Limb (tissue), 2 donors: Measurements from ENCODE around the gene MLC1.

Experiments
- DNase-seq, 2 donors: peaks; one replicate each; pipeline ENCODE4 v3.0.0-alpha.2; 2016; ENCODE audit errors: extremely low spot score in 2 of 2

MLC1 gene

GRCh38 chr22:50016988-50017700, 68.1 kb downstream of the MLC1 start:
- DNase-seq: no peak

- no peak for DNase-seq
These were observed 68.8 kb downstream of the MLC1 start for GRCh38 chr22:50016308-50016987.

- peak in 1 of 2 donors; percentile 26 for DNase-seq
These were observed 69.5 kb downstream of the MLC1 start for GRCh38 chr22:50015451-50016307.

DNA sequence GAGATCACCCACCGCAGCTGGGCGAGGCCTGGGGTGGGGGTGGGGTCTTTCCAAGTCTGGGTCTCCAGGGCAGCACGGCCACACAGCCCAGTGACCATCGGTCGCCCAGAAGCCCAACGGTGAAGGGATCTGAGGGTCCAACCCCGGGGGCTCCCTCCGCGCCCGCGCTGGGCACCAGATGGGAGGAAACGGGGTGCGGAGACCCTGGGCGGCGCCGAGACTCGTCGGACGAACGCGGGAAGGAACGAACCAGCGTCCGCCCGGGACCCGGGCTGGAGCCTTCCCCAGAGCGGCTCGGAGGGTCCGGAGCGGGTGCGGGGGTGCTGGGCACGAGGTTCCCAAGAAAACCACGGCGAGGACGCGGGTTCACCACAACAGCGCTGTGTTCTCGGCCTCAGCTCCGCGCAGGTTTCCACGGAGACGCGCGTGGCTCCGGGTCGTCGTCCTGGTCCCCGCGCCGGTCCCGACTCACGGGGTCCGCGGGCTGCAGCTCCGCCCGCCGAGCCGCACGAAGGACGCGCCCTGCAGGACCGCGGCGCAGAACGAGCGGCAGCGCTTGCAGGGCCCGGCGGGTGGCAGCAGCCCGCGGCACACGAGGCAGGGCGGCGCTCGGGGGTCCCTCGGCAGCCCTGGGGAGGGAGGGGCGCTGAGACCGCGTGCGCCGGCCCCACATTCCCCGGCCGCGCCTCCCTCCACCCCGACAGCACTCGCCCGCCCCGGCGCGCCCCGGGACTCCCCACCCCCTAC, 70.4 kb downstream of the MLC1 start:
- DNase-seq: peak in 1 of 2 donors; percentile 35

GRCh38 chr22:50014053-50014501, 71.1 kb downstream of the MLC1 start:
- peak in 1 of 2 donors; percentile 24 for DNase-seq

- peak in 1 of 2 donors; percentile 31 for DNase-seq
These were observed 72.7 kb downstream of the MLC1 start, which contains the start of gene IL17REL for GRCh38 chr22:50012211-50013181. Gene IL17REL (minus strand): TSS chr22:50012765. CDS start chr22:50012646, 119 bp downstream.

DNA sequence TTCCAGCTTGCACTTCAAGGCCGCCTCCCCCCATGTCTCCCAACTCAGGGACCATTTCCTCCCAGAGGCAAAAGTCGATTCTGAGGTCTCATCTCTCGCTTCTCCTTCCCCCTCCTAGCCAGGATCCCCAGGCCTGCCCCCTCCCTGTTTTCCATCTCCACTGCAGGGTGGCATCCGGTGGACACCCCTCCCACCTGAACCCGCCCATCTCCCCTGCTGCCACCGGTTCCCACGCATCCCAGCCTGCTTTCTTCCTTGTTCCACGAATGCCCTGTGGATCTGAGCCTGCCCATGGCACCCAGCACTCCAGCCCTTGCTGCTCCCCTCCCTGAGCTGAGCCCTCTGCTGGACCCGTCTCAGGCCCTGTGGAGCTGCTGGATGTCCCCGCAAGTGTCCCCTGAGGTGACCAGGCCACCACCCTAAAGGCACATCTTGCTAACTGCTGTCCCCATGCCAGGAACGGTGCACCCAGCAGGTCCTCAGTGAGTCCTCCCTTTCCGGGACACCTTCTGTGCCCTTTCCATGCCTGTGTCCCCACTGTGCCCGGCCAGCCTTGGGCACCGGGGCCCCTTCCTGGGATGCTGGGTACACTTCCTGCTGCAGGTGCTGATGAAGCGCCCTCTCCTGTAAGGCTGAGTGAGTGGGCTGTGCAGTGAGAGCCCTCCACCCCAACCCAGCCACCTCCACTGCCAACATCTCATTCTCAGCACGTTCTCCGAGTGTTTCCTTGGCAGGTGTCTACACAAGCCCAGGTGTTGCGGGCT, 73.6 kb downstream of the MLC1 start:
- DNase-seq: peak in 1 of 2 donors; percentile 30

GRCh38 chr22:50010676-50011446, 74.4 kb downstream of the MLC1 start:
- DNase-seq: peak in 1 of 2 donors; percentile 33

GRCh38 chr22:50009765-50010675, 75.2 kb downstream of the MLC1 start:
- peak in 1 of 2 donors; percentile 27 for DNase-seq
